Left ventricle myocardium superior (tissue), 1 donor: ENCODE measurements around the gene CDON. TPM values are rescaled to one million over a fixed set of nuclear protein-coding genes. Genes with fewer than 3 reads are reported as not detected.

ENCODE experiments used
- ATAC-seq: fragments of 200-7000 bp; cut with Tn5 transposase; one replicate; pipeline ENCODE4 v1.9.1; 2020; ENCODE audit warnings: mild to moderate bottlenecking, moderate library complexity
- DNase-seq: peaks from one replicate; pipeline ENCODE4 v3.0.0-alpha.2; 2020
- intact Hi-C: fragments of 100-400 bp; cut with micrococcal nuclease; formaldehyde crosslinking; loops from one replicate; pipeline ENCODE4 v1.11.0; 2022
- total RNA-seq: library from RNA; stranded (reverse); fragmentation: NEBNext Ultra II Directional; extraction: Animal tissue kit (Norgen Biotek cat#: 25700); gene quantifications from one replicate; pipeline ENCODE4 v1.2.1, GENCODE V29; 2021
- donor health status: DM: no; HTN: yes; CAD: no; lungs with severe emphysema.

CDON gene
- total RNA-seq, 1 donor from 2014 or later, result 15.9 TPM

- intact Hi-C loops, result no loop called here
- ATAC-seq, result no peak
- no peak for DNase-seq
Observed at GRCh38 chr11:126088999-126089398, 26.3 kb upstream of the CDON start.

GRCh38 chr11:126086248-126086647 lies 23.6 kb upstream of the CDON start:
- DNase-seq (no peak), ATAC-seq (no peak)
- intact Hi-C loops, result no loop called here

- ATAC-seq, result no peak
- intact Hi-C loops, result no loop called here
- no peak for DNase-seq
Observed at GRCh38 chr11:126084608-126084912, 21.9 kb upstream of the CDON start.

- intact Hi-C loops, result no loop called here
- no peak for ATAC-seq
- no peak for DNase-seq
Observed at GRCh38 chr11:126083829-126084607, 21.4 kb upstream of the CDON start.

- DNase-seq, result no peak
- ATAC-seq, result no peak
- intact Hi-C loops, result no loop called here
Observed at GRCh38 chr11:126082251-126083109, 19.8 kb upstream of the CDON start.

- DNase-seq (no peak), ATAC-seq (no peak)
- intact Hi-C loops, result no loop called here
Observed at GRCh38 chr11:126081915-126082250, 19.2 kb upstream of the CDON start.

- peak; percentile 43 for ATAC-seq
- intact Hi-C loops, result no loop called here
- no peak for DNase-seq
Observed at GRCh38 chr11:126080161-126080941, 17.7 kb upstream of the CDON start.

- DNase-seq (no peak), ATAC-seq (no peak)
- intact Hi-C loops, result no loop called here
Observed at GRCh38 chr11:126079621-126080124, 17.0 kb upstream of the CDON start.

GRCh38 chr11:126076641-126077040 lies 14.0 kb upstream of the CDON start:
- intact Hi-C loops, result no loop called here
- DNase-seq, result no peak
- no peak for ATAC-seq

- intact Hi-C loops, result no loop called here
- no peak for ATAC-seq
Observed at GRCh38 chr11:126072801-126073594, 10.3 kb upstream of the CDON start.

GRCh38 chr11:126072141-126072741 lies 9.6 kb upstream of the CDON start:
- DNase-seq, result no peak
- ATAC-seq, result no peak
- intact Hi-C loops, result no loop called here

More at GRCh38 chr11:126072801-126073594, 10.3 kb upstream of the CDON start:
- DNase-seq, result no peak

- intact Hi-C loops, result loop anchor here (10.0 kb wide), 1 partner anchor 51 kb away; no protein-coding TSS in a partner anchor
- DNase-seq (no peak), ATAC-seq (no peak)
Observed at GRCh38 chr11:126063507-126063852, 814 bp upstream of the CDON start.

GRCh38 chr11:126061707-126062678 lies 673 bp downstream of the CDON start:
- intact Hi-C loops, result loop anchor here (10.0 kb wide), 1 partner anchor 53 kb away; no protein-coding TSS in a partner anchor
- DNase-seq (peak; percentile 46), ATAC-seq (no peak)

- intact Hi-C loops, result loop anchor here (10.0 kb wide), 1 partner anchor 54 kb away; no protein-coding TSS in a partner anchor
- no peak for ATAC-seq
- no peak for DNase-seq
Observed at GRCh38 chr11:126060757-126061171, 1.9 kb downstream of the CDON start.

- no peak for ATAC-seq
- intact Hi-C loops, result no loop called here
- DNase-seq, result no peak
Observed at GRCh38 chr11:126059238-126059781, 3.4 kb downstream of the CDON start.

GRCh38 chr11:126058105-126058874 lies 4.4 kb downstream of the CDON start:
- intact Hi-C loops, result no loop called here
- no peak for ATAC-seq
- no peak for DNase-seq
